ENCODE results near the gene SPATA18.

SPATA18 gene
- 0 to 0.60 reads per million in 2 experiments for total RNA-seq

GRCh38 chr4:52051213-52051614 is at the start of gene SPATA18:
SPATA18 (plus strand) TSS chr4:52051304; CDS start chr4:52051705, 401 bp downstream.
- DNase-seq (ENCODE audit: low read depth) = no peak

DNA sequence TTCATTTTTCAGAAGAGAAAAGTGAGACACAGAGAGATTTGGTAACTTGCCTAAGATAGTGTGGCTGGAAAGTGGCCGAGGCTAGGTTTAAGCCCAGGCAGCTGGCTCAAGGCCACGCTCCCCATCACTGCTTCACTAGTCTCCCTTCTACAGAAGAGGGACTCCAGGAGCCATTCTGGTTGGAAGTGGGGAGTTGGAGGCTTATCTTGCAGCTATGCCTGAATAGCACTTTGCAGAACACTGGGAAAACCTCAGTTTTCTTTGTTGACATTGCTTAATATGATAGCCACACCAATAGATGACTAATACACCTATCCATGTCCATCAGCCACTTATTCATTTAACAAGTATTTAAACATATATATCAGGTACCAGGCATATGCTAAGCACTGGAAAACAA is 49.5 kb upstream of the SPATA18 start:
- DNase-seq (ENCODE audit: low read depth) = no peak

DNA sequence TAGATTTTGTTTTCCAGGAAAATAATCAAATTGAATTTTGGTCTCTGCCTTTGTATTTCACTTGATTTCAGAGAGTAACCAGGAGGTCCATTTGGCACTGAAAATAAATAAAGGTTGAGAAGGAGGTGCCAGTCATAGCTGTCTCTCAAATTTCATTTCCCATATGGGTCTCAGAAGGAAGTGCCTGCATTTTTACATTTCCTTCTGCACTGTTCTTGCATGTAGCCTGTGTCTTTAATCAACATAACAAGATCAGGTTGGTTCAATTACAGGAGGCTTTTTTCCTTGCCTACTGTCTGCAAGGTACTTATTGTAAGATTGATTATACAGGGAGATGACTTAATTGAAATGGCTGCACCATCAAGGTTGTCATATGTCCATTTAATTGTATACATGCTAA is 46.7 kb upstream of the SPATA18 start:
- DNase-seq (ENCODE audit: low read depth) = no peak

GRCh38 chr4:52005604-52006273 is 45.4 kb upstream of the SPATA18 start:
- DNase-seq (ENCODE audit: low read depth) = no peak

DNA sequence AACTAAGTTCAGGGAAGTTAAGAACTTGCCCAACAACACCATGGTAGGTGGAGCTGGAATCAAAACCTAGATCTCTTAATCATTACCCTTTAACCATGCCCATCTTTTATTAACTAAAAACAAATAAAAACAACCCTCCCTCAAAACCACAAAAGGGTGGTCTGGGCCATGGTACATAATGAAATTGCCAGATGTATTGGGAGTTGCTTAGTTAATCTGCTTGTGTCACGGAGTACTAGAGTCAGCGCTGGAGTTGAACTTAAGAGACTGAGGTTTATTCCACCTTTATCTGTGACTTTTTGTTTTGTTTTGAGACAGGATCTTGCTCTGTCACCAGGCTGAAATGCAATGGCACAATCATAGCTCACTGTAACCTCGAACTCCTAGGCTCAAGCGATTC is 44.2 kb upstream of the SPATA18 start:
- no peak for DNase-seq (ENCODE audit: low read depth)

- DNase-seq (ENCODE audit: low read depth) = no peak
Measured at GRCh38 chr4:52010986-52011385, 40.1 kb upstream of the SPATA18 start.

DNA sequence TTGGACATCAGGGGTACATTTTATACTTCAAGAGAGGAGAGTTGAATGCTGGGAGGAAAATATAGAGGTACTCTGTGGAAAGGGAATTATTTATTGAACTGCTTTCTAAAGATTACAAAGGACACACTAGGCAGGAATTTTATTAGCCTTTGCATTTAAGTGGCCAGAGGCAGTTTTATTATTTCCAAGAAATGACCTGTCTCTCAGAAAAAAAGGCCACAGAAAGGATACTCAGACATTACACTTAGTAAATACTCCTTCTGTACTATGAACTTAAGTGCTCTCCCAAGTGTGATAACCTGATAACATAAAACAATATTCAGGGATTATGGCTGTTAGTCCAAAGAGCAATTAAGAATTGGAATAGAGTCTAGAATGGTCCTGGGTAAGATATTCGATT is 38.5 kb upstream of the SPATA18 start:
- no peak for DNase-seq (ENCODE audit: low read depth)

DNA sequence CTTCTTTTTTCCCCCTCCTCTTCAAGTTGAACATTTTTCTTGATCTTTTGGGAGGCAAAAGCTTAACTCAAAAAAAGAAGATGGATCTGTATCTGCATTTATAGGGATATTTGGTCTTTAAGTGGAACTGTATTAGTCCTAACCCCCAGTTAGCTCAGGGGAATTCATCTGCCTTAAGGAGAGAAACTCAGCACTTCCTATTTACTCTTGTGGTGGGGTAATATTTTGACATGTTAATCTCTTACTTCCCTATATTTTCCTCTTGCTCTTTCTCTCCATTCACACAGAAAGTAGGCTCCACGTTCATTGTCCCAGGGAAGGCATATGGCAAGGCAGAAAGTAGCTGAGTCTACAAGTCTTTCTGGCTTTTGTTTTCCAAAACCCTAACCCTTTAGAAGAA is 36.2 kb upstream of the SPATA18 start:
- no peak for DNase-seq (ENCODE audit: low read depth)

DNA sequence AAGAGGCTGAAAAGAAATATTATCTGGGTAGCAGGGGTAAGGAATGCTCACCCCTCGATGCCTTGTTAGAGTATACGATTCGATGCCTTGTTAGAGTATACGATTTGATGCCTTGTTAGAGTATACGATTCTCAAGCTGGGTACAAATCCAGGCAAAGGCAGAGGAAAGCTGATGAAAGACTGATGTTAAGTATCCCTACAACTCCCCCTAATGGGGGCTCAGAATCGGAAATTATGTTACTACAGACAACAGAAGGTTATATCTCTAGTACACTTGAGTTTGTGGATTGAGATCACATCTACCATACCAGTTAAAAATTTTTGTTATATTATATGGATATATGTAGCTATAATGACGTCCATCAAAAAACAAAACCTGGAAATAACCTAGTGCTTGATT is 35.7 kb upstream of the SPATA18 start:
- no peak for DNase-seq (ENCODE audit: low read depth)

DNA sequence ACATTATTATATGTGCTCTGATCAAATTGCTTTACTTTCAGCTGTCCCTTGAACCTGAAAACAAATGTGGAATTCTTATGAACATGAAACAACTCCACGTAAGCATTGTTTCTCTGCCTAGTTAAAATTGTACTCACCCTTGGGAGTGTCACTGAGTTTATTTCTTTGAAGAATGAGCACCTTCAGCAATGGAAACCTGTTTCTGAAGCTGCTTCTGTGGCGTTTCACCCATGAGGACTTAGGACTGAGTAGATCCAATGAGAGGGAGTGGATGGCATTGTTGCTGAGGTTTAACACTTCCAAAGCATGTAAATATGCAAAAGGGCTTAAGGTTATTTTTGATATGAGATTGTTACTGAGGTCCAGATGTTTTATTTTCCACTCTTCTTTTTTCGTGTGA is 34.1 kb upstream of the SPATA18 start:
- no peak for DNase-seq (ENCODE audit: low read depth)

DNA sequence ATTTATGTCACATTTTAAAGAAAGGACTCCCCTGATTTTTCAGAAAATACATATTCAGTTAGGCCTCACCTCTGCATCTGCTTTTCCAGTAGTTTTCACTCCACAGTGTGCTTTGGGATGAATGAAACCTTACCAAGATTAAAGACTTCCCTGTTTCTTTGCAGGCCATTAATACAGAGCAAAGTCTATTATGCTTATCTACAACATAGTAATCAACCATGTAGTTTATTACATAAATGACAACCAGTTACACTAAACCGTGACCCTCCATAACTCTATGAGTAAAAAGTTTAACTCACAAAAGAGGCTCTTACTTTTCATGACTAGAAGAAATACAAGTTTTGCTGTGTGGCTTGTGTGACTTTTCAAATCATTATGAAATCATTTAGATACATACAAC is 33.3 kb upstream of the SPATA18 start:
- DNase-seq (ENCODE audit: low read depth) = no peak

- DNase-seq (ENCODE audit: low read depth) = no peak
Measured at GRCh38 chr4:52019936-52020657, 31.0 kb upstream of the SPATA18 start, which contains the start of gene LRRC66. LRRC66 (minus strand) TSS chr4:52020363; CDS start chr4:52017613, 2,750 bp downstream.

DNA sequence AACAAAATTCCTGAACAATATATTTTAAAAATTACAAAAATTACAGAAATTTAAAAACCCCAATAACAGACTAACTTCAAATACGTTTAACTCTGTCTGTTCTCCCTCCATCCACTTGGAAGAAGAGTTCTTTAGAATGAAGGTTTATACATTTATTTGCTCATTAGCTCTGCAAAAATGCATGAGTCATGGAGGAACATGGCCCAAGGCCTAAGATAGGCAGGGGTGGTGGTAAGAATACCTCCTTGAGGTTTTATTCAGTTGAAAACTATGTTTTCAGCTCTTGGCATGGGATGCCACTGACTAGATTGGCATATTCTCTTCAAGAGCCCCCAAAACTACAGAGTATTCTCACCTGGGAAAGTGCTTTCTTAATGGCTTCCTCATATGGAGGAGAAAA is 22.1 kb upstream of the SPATA18 start:
- no peak for DNase-seq (ENCODE audit: low read depth)

GRCh38 chr4:52032005-52032404 is 19.1 kb upstream of the SPATA18 start:
- no peak for DNase-seq (ENCODE audit: low read depth)

DNA sequence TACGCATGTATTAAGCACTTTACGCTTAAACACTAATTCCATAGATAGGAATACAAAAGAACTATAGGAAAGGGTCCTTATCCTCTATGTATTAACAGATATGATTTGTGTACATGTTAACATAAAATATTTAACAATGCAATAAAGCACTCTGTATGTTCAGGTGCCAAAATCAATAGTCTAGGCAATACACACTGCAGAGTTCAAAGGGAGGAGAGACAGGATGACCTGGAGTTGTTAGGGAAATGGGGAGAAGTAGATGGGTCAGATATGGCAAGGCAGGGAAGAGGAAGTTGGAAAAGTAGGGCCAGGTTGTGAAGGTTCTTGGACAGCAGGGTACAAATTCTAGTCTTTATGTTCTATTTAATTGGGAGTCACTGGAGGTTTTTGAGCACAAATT is 15.9 kb upstream of the SPATA18 start:
- DNase-seq (ENCODE audit: low read depth) = no peak

DNA sequence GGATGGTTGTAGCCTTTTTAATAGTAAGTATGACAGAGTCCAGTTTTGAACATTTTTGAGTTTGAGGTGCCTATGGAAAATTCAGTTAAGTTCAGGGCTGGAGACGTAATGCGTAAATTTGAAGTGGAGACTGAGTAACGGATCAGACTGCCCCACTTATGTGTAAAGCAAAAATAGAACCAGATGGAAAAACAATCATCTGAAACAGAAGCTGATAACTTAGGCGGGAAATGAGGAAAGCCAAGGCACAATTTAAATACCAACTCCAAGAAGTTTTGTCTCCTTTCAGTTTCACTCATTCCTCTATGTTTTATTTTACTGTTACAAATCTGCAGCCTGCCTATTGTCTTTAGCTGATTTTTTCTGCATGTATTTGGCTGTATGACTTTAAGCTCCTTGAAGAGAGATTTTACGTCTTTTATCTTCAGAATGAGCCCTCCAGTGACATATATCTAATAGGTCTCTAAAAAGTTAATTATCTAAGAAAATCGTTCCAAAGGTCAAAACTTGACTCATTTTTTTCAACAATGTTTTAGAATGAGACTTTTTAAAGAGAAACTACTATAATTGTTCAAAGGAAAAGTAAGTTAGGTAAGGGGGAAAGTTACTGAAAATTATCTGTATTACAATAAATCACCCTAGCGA is 14.1 kb upstream of the SPATA18 start:
- DNase-seq (ENCODE audit: low read depth) = no peak

DNA sequence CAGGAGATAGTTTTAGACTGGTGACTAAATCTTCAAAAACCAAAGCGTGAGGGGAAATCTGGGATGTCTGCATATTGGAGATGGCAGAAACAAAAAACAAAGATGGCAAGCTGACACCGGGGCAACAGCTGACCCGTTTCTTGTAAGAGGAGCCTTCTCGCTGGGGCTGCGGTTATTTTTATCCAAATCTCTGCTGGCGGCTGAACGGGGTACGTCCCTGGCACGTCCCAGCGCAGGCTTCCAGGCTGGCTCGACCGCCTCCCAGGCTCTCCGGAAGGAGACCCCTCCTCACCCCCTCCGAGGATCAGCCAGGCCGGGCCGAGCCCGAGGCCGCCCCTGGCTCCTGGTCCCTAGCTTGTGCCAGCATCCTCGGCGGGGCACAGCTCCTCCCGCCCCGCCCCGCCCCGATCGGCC is 13.4 kb upstream of the SPATA18 start:
- no peak for DNase-seq (ENCODE audit: low read depth)

DNA sequence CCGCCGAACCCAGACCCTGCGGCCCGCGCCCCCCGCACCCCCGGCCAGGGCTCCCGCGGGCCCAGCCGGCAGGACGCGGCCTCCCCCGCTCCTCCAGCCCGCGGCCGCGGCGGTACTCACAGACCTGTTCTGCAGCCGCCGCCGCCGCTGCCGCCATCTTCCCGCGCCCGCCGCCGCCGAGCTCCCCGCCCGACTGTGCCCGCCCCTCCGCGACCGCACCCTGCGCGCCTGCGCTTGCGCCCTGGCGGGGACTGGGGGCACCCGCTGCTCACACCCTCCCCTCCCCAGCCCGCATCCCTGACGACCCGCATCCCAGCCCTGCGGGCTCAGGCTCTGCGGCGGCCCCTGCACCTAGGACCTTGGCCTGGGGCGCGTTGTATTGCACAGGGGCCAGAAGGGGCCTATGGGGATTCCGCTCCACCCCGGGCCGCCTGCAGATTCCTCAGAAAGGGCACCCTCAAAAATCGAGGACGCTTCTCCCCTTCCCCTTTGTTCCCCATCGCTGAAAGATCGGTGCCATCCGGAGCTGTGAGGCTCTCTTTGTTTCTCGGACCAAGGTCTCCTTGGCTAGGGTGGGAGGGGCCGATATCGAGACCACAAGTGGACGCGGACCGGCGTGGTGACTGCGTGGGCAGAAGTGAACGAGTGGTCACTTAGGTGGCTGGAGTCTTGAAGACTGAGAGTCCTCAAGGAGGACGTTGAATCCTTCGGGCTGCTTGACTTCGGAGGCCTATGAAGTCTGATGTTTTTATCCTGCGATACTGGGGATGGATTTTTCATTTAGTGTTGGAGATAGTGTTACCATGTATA is 12.8 kb upstream of the SPATA18 start, which contains the start of gene SGCB:
SGCB (minus strand) TSS at position 197 of the 810 bp plus-strand sequence; CDS start at position 157, 40 bp downstream.
- peak; percentile 54 for DNase-seq (ENCODE audit: low read depth)

- no peak for DNase-seq (ENCODE audit: low read depth)
Measured at GRCh38 chr4:52045028-52045427, 6.1 kb upstream of the SPATA18 start.

GRCh38 chr4:52049266-52049665 is 1.8 kb upstream of the SPATA18 start:
- DNase-seq (ENCODE audit: low read depth) = no peak

DNA sequence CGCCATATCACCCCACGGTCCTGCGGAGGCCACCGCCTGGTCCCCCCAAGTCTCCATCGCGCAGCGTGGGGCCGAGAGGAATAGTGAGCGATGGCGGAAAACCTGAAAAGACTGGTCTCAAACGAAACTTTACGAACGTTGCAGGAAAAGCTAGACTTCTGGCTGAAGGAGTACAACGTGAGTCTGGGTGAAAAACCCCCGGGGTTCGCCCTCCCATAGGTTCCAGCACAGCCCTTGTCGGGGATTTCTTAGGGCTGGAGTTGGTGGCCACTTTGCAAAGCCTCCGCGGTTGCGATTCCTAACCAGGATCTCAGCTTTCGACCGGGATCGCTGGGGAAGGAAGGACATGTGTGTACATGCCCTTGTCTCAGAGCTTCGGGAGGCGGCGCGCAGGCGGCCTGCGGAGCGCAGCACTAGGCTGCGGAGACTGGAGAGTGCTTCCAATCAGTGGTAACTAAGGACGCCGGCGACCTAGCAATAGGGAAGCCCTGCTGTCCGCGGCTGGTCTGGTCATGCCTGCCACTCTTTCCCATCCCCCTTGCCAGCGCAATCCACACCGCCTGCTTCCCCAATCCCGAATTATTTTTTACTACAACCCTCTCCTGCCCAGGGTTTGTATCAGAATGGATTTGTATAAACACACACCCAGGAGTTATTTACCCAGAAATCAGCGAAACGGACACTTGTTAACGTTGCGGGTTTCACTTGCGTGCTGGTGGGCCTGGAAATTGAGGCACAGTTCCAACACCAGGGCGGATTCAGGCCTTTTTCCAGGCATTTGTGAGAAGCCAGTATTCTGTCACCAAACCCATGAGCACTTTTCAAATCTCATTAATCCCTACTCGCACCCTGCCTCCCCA is 741 bp downstream of the SPATA18 start:
- no peak for DNase-seq (ENCODE audit: low read depth)
